ENCODE data around the gene UGT2A3.
"Not testable (repeated sequence)": the region's sequence is repeated elsewhere in the genome, so short reads cannot be mapped to it uniquely, and the experiment has no call there.

Gene UGT2A3

DNA sequence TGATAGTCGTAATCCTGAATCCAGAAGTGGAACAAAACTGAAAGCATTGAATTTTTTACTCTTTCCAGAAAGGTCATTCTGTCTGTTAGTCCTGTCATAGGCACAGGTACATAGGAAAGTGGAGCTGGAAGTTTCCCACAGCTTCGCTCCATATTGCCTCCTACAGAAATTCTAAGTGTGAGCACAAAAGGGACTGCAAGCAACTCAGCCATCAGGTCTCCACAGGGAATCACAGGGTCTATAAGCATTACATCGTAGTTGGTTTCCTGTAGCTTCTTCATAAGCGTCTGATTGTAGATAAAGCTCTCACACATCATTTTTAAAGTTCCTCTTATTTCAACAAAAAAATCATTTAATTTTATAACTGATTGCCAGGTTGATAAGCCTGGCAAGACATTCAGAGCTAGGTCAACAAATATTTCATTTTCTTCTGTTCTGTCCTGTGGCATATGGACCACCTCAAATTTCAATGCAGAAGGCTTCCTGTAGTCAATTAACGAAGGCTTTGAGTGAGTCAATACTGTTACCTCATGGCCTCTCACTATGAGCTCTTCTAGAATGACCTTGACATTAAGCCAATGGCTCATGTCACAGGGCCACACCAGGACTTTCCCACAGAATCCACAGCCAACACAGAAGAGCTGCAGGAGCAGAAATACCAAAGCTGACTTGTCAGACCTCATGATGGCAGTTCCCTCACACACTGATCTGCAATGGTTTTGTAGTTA, at the start of gene UGT2A3:
Gene UGT2A3, minus strand, starts transcription at position 727 of the 728 bp plus-strand sequence. Its CDS starts 44 bp downstream, at position 683.
- DNase-seq, result no peak

- DNase-seq, result no peak
Measured at GRCh38 chr4:68997040-68997439, 45.4 kb upstream of the UGT2A3 start.

DNA sequence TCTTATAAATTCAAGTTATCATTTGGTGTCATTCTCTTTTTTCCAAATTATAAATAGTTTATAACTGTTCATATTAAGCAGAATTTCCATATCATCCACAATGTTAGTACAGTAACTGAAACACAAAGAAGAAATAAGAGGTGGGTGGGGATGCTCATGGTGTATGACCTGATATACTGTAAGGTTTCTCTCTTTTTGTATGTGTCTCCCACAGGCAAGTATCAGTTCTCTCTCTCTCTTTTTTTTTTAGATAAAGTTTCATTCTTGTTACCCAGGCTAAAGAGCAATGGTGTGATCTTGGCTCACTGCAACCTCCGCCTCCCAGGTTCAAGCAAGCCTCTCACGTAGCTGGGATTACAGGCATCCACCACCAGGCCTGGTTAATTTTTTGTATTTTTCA, 43.7 kb upstream of the UGT2A3 start:
- DNase-seq, result no peak

GRCh38 chr4:68987007-68987406, 35.4 kb upstream of the UGT2A3 start:
- no peak for DNase-seq

DNA sequence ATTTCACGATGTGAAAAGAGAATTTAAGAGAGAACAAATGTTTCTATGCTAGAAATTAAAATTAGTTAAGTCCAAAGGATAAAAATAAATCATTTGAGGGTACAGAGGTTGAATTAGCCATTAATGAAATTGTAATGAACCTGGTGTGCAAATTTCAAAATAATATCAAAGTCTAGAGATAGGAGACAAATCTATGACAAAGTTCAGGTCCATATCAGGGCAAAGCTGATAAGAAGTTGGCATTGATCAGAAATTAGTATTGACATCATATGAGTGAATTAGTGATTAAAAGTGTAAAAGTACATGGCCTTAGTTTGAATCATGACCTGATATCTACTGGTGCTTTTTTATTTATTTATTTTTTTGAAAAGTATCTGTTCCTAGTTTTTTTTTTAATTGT, 33.8 kb upstream of the UGT2A3 start:
- no peak for DNase-seq

DNA sequence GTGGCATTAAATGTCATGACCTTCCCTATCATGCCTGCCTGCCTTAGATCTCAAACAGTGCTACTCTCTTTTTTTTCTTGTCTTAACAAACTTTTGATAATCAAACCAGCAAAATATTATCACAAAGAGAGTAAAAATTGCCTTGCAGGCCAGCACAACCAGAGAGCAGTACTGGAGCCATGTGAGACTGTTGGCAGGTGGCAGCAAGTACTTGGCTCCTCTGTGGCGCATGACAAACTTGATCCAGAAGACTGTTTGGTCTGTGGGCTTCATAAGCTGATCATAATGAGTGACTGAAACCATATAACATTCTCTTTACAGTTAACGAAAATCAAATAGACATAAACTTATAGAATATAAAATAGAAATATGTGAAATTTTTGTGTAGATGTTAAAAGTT, 33.3 kb upstream of the UGT2A3 start:
- no peak for DNase-seq

DNA sequence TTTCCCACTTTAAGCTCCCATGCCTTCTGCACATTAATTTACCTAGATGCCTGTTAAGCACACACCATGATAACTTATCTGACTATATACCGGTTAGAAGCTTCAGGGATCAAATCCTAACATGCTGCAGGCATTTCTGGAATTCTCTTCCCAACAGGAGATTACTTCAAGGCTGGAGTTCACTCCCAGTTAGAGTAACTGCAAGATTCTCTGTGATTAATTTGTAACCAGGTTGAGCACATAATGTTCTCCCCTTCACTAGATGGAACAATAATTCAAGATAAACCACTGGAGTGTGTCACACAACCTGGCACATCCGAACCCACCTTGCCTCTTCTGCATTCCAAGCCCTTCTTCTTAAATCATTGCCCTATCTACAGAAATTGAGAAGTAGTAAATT, 11.8 kb upstream of the UGT2A3 start:
- no peak for DNase-seq

DNA sequence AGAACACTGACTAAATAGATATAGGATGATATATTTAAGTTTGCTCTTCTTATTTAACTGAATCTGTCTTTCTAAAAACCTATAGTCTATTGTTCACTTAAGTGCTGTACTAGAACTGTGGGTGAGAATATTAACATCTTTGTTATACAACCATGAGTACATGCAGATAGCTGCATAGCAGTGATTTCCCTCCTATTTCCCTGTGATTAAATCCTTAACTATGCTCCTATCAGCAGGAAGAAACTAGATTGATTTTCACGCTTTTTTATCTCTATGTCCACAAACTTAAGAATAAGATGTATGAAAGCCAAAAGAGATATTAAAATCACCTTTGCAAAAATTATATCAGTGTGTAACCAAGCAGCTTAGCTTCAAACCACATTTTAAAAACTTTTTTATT, 11.3 kb upstream of the UGT2A3 start:
- DNase-seq, result no peak

DNA sequence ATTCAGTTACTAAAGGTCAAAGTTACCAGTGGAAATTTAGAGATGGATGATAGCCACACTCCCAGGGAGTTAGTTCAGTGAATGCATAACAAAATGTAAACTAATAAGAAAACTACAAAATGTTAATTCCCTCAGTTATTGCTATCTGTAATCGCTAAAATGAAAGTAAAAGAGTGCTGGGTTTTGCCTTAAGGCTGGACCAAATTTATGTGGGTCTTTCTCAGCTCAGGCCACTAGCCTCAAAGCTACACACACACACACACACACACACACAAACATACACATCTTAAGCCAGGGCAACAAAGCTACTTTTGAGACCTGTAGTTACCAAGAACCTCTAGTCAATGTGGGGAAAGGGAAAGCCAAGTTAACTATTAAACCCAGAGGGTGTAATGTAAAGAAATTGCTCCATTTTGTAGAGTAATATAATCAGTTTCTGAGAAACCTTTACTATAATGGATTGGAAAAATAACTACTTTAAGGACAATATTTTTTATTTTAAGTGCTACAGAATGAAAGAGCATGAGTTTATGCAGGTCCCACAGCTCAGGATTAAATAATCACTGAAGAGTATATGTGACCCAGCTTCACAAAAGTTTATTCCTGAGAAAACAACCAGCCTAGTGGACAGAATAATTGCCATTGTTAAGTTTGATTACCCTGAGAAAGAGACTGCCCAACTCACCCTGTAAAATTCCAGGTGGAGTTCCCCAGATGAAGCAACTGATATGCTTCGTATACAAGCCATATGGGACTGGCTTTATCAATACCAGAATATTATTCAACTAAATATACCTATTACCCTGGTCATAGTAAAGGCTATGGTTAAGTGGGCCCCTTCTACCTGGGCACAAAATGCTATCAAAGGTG, 8.9 kb upstream of the UGT2A3 start:
- DNase-seq, result no peak

GRCh38 chr4:68959085-68959484, 7.5 kb upstream of the UGT2A3 start:
- DNase-seq, result not testable (repeated sequence)

- DNase-seq, result no peak
Measured at GRCh38 chr4:68954126-68954525, 2.5 kb upstream of the UGT2A3 start.

DNA sequence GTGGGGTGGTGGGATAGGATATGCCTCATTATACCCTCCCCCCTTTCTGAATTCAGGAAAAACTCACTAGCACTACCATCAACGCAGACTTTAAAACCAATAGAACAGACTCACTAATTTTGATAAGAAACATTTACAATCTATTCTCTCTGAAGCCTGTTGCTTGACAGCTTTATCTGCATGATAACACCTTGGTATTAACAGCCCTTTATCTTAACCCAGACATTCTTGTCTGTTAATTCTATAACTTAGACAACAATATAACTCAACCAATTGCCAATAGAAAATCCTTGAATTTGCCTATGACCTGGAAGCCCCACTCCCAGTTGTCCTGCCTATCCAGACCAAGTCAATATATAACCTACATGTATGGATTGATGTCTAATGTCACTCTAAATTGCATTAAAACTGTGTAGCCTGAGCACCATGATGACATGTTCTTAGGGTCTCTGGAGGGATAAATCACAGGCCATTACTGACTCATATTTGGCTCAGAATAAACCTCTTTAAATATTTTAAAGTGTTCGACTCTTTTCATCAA, 1.5 kb upstream of the UGT2A3 start:
- DNase-seq, result no peak

DNA sequence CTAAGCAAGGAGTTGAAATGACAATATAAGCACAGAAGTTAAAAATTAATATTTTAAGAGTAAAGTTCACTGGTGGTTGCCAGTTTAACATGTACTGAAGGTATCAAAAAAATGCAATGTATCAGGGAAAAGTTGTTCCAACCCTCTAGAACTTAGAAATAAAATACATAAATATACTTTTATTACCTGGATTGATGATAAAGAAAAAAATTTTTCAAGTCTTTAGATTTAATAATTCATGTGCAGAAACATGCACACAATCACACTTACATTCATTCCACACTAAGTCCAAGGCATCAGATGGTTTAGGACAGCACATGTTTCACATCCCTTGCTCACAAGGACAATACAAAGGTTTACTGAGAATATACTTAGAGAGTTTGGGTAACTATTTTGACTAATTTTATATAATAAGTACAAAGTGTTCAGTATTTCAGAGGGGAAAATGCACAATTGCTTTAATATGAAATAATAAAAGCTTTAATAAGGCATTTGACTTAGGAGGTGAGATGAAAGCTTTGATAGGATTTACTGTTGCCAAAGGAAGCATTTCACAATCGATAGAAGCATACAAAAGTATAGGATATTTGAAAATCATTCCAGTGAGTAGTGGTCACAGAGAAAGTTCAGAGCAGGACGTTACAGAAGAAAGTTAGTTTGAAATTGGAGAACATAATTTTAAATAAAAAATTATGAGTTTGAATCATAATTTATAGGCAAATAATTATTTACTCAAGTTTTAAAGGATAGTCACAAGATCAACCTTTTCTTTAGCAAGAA, 392 bp upstream of the UGT2A3 start:
- no peak for DNase-seq

DNA sequence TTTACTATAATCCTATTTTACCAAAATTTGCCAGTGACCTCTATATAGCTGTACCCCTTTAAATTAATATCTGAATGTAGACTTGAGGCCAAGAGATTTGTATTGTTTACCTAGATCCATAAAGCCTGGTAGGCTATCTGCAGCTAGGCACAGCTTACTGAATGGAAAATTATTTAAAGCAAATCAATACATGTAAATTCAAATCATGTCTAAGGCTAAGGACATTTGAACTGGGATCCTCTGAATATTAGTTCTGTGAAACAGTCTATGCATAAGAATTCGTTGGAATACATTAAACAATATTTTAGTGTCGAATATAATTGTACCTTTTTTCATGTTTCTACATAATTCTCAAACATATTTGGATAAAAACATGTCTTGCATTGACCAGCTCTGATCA, 1.6 kb downstream of the UGT2A3 start:
- DNase-seq, result no peak

- DNase-seq, result no peak
Measured at GRCh38 chr4:68948985-68949384, 2.6 kb downstream of the UGT2A3 start.

GRCh38 chr4:68948044-68948743, 3.4 kb downstream of the UGT2A3 start:
- DNase-seq, result no peak

- DNase-seq, result no peak
Measured at GRCh38 chr4:68929076-68929737, 22.4 kb downstream of the UGT2A3 start.

GRCh38 chr4:68927165-68927564, 24.4 kb downstream of the UGT2A3 start:
- no peak for DNase-seq

GRCh38 chr4:68922202-68922601, 29.4 kb downstream of the UGT2A3 start:
- DNase-seq, result not testable (repeated sequence)

DNA sequence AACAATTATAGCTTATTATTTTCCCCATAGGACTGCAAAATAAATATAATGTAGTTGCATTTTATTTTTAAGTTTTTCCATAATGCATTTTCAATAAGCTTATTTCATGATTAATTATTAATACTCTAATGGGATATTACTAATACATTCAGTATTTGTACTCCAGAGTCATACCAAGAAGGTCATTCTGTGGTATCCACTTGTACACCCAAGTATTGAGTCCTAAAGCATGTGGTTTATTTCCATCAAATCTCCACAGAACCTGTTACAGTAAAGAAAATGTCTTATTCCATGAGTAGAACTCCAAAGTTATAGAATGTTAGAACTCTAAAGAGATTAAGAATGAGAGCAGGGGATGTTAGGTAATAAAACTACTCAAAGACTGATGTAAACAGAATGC, 30.6 kb downstream of the UGT2A3 start:
- DNase-seq, result no peak

- DNase-seq, result no peak
Measured at GRCh38 chr4:68917016-68917415, 34.6 kb downstream of the UGT2A3 start.

DNA sequence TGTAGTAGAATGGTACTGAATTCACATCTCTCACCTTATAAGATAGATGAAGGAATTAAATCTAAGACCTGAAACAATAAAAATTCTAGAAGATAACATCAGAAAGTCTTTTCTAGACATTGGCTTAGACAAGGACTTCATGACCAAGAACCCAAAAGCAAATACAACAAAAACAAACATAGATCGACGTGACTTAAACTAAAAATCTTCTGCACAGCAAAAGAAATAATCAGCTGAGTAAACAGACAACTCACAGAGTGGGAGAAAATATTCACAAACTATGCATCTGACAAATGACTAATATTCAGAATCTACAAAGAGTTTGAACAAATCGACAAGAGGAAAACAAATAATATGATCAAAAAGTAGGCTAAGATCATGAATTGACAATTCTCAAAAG, 38.8 kb downstream of the UGT2A3 start:
- no peak for DNase-seq

Data from NCI-H345 (cell line).